HUDEP-2 (cell line): ENCODE results near the gene SART3.
"Not testable (repeated sequence)": the region's sequence is repeated elsewhere in the genome, so short reads cannot be mapped to it uniquely, and the experiment has no call there.

Experiments
- DNase-seq, 76 experiments: peaks; one replicate each; lab custom pipeline; 2025; ENCODE audit not compliant: unreplicated experiment in 76 of 76; lab: John Stamatoyannopoulos, UW

Gene SART3

DNA sequence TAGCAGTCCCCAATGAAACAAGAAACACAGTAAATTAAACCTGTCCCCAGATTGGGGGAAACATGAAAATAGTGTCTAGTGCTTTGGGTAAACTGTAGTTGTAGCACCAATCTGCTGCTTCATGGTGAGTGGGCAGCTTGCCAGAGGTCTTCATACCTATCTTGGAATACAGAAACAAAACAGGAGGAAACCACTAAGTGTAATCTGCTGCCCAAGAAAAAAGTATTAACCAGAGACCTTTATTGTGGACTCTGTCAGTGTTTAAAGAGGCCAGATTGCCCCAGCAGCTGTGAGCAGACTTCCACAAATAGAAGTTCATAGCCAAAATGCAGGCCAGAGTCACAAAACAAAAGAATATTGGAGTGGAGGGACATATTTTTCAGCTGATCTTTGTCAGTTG, 3.8 kb upstream of the SART3 start:
- DNase-seq, result peak in 71 of 76 experiments; percentile 9 to 76 (median 52)

DNA sequence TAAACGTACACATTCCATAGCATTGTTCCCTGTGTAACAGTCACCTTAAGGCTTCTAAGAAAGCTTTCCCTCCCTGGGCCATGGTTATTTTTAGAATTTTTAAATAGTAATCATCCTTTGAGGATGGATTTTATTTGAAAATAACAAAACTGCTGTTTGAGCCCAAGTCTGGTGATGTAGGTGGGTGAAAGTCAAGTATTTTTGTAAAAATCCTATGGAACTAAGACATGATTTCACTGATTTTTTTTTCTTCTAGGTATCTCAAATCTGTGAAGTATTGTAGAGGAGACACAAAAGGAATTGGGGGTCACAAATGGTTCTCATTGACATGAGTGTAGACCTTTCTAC, 2.8 kb upstream of the SART3 start:
- no peak for DNase-seq

DNA sequence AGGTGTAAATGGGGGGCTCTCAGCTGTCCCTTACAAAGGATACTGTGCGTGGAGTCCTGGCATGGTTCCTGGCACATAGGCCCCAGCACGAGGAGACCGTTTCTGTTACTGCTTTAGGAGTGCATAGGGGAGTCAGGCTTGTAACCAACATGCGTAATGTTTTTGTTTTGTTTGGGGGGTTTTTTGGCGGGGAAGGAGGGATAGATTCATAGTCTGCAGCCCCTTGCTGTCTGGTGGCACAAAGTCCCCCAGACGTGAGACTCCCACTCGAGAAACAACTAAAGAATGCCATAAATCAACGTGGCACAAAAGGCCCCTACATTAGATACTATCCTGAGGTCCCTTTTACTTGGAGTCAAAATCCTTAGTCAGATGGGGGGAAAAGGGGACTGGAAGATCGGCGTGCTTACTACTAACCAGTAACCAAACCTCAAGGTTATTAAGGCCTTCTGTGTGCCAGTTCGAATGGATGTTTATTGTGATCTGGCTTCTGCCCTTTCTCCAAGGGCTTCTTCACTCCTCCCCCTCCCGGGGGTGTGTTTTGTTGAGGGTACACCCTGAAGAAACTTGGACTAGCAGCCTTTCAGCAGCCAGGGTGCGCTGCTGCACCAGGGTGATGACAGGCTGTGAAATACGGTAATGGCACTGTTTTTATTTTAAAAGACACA, 2.3 kb upstream of the SART3 start:
- peak in 72 of 76 experiments; percentile 49 to 90 (median 80) for DNase-seq

DNA sequence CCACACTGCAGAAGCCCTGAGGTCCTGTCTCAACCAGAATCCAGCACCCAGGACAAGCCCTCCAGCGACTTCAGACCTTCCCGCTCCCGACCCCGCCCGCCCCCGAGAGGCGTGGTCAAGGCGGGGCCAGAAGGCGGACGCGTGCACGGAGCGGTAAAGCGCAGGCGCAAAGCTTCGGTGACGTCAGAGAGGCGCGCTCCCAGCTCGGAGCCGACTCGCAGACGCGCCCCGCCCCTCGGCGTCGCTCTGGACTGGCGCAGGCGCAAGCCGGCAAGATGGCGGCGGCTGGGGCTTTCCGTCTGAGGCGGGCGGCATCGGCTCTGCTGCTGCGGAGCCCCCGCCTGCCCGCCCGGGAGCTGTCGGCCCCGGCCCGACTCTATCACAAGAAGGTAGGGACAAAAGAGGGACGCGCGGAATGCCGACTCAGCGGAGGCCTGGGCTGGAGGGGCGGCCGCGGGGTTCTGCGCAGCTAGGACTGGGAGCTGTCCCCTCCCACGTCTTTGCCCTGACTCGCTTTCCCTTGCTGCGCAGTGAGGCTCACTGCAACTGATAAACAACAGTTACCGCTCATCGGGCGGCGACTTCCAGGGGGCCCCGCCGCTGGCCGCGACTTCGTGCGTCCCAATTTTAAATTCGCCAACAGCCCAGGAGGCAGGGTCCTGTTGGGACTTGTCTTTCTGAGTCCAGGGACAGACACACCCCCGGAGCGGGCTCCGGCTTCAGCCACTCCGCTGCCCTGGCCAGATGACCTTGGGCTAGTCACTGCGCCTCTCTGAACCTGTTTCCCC, 1.6 kb upstream of the SART3 start, which contains the start of gene ISCU:
TSS of gene ISCU (plus strand) at position 249 of the 788 bp plus-strand sequence. CDS start at position 276, 27 bp downstream.
- DNase-seq, result peak; percentile 18 to 98 (median 96)

DNA sequence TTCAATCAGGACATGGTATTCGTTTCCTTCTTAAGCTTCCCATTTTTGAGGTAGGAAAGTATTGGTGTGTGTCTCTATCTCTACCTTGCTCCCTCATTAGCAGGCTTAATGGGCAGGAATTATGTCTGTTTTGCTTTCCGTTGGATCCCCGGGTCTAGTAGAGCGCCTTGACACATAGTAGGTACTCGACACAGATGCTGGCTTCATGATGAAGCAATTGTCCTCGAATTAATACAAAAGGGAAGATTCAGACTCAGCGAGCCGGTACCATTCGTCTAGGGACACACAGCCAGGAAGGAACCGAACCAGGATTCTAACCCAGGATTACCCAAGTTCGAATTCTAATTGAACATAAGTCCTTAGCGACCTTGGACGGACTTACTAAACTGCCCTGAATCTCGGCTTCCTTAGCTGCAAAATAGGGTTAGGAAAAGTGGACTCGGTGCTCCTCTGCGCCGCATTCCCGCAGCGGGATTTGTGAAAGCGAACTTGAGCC, 927 bp upstream of the SART3 start:
- DNase-seq, result peak in 10 of 76 experiments; percentile 19 to 61 (median 37)

GRCh38 chr12:108560321-108560721, 652 bp downstream of the SART3 start:
- no peak for DNase-seq

DNA sequence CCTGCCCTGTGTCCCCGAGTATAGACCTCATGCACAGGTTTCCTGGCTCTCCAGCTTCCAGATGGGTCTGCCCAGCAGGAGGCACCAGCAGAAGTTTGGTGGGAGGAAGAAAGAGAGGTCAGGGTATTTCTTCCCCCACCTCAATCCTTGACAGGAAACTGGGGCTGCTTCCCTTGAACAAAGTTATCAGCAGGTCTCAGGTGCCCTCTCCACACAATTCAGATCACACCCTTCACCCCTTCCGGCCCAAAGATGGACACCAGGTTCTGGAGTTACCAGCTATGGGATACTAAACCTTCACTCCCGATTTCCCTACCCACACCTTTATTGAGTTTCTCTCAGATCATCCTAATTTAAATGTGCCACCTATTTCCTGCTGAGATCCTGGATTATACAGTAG, 1.2 kb downstream of the SART3 start:
- DNase-seq, result peak in 1 of 76 experiments; percentile 4

DNA sequence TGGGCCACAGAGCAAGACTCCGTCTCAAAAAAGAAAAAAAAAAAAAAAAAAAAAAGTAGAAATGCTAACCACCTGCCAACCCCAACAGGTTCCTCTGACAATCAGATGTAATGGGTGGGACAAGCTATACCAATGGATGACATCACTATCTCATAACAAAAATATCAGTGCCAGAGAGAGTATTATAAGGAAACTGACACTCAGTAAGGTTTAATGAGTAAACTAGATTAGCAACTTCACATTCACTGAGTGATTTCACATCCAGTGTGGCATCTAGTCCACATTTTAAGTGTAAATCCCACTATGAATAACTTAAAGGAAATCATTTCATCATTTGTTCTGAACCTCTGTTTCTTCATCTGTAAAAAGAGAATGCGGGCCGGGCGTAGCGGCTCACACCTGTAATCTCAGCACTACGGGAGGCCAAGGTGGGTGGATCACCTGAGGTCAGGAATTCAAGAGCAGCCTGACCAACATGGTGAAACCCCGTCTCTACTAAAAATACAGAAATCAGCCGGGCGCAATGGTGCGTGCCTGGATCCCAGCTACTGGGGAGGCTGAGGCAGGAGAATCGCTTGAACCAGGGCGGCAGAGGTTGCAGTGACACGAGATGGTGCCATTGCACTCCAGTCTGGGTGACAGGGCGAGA, 1.8 kb downstream of the SART3 start:
- DNase-seq, result no peak

DNA sequence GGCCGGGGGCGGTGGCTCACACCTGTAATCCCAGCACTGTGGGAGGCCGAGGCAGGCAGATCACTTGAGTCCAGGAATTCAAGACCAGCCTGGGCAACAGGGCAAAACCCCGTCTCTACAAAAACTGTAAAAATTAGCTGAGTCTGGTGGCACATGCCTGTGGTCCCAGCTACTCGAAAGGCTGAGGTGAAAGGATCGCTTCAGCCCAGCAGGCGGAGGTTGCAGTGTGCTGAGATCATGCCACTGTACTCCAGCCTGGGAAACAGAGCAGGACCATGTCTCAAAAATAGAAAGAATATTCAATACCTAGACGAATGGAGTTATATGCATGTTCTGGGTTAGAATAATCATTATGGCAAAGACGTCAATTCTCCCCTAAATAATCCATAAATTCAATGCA, 5.6 kb downstream of the SART3 start:
- not testable (repeated sequence) for DNase-seq

DNA sequence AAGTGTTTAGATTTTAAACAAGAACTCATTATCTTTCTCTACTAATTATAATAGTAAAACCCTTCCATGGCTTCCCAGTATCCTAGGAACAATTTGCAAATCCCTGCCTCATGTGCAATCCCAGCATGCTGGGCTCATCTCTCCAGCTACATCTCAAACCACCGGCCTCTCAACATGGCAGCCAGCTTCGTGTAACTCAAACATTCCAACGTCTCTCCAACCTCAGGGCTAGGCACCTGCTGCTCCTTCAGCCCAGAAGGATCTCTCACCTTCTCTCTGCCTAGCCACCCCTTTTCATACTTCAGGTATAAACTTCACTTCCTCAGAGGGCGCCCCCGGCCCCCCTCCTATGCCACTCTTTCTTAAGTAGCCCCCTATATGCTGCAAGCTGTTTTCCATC, 7.2 kb downstream of the SART3 start:
- no peak for DNase-seq

DNA sequence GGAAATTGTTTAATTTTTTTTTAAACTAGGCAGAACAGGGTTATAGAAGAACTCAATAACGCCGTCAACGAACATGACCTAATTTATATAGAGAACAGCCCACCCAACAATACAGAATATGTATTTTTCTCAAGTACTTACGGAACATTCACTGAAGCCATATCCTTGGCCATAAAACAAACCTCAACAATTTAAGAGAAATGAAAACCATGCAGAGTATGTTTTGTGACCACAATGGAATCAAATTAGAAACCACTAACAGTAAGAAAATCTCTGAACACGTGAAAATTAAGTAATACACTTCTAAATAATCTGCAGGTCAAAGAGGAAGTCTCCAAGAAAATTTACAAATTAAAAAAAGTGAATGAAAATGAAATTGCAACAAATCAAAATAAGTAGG, 9.4 kb downstream of the SART3 start:
- DNase-seq, result no peak

DNA sequence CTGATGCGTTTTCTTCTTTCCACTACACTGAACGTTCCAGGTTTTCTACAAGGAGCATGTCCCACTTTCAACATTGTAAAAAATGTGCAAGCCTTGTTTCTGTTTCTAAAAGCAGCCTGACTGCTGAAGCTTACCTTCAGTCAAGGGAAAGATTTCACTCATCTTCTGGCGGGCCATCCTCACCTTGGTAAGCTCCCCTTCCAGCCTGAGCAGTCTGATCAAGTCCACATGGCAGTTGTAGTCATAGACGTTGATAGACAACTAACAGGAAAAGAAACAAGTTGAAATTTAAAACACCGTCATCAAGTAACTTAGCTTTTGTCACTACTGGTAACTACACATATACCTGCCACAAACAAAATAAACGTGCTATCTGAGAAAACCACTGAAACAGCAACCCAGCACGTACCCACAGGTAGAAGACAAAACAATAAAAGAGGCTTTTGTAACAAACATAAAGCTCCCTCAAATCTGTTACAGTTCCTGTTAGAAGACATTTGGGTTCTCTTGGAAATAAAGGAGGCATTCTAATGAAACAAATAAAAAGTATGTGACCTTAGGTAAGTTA, 11.9 kb downstream of the SART3 start:
- no peak for DNase-seq

DNA sequence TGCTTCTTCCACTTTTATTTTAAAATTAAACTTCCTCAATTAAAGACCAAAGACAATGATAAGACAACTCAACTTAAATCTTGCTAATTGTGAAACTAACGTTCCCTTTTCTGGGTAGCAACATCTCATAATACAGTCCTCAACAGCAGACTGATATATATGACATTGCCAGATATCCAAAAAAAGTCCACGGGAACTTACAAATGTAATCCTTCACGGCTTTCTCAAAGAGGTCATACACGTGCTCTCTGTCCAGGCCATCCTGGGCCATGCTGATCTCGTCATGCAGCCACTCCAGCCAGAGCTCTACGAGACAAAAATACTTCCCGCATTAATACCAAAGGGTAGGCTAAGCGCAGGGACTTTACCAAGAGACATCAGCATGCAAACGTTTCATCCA, 13.3 kb downstream of the SART3 start:
- no peak for DNase-seq

GRCh38 chr12:108543652-108544051, 17.3 kb downstream of the SART3 start:
- no peak for DNase-seq

- DNase-seq, result no peak
These were observed 18.7 kb downstream of the SART3 start for GRCh38 chr12:108542320-108542719.

- no peak for DNase-seq
These were observed 22.3 kb downstream of the SART3 start for GRCh38 chr12:108538616-108539195.

DNA sequence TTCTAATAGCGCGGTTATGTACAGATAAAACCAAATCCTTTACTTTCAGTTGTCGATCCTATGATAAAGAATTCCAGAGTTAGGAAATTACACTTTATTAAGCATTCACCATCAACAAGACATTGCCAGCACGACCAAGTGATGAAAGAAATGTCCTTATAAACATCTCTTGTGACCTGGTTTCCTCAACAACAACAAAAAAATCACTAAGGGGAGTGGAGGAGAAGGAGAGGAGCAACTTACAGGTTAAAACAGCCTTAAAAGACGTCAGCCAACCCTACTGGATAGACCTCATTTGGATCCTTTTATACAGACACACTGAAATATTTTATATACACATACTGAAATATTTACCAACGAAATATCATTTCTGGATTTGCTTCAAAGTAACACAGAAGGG, 22.8 kb downstream of the SART3 start:
- DNase-seq, result no peak

GRCh38 chr12:108531929-108532848, 28.8 kb downstream of the SART3 start:
- no peak for DNase-seq

- no peak for DNase-seq
These were observed 30.8 kb downstream of the SART3 start for GRCh38 chr12:108530161-108530560.

GRCh38 chr12:108527166-108527496, 33.8 kb downstream of the SART3 start:
- no peak for DNase-seq
